HEK293 (cell line): ENCODE measurements around the gene CTDNEP1.
A peak's percentile ranks its signal among the peaks of the same experiment; 100 is the strongest.

Source experiments
- BCL11B ChIP-seq: fragments of 450-650 bp; formaldehyde crosslinking; IDR thresholded peaks from 2 replicates; pipeline ENCODE4 v1.5.1; 2016; ENCODE audit warnings: low read depth, missing biosample characterization, missing genetic modification characterization
- CTCF ChIP-seq: fragments of 450-650 bp; formaldehyde crosslinking; IDR thresholded peaks from 2 replicates; pipeline ENCODE4 v1.5.1; 2016; ENCODE audit warnings: missing biosample characterization, missing genetic modification characterization
- GLI2 ChIP-seq: fragments of 450-650 bp; formaldehyde crosslinking; IDR thresholded peaks from 2 replicates; pipeline ENCODE4; 2017; ENCODE audit warnings: missing biosample characterization, missing genetic modification characterization, low read depth, borderline replicate concordance
- GLIS1 ChIP-seq: fragments of 450-650 bp; formaldehyde crosslinking; IDR thresholded peaks from 2 replicates; pipeline ENCODE4 v1.5.1; 2016; ENCODE audit warnings: missing biosample characterization, missing genetic modification characterization
- MYNN ChIP-seq: fragments of 450-650 bp; formaldehyde crosslinking; IDR thresholded peaks from 2 replicates; pipeline ENCODE4 v1.5.1; 2016; ENCODE audit warnings: missing biosample characterization, missing genetic modification characterization, borderline replicate concordance
- REST ChIP-seq: fragments of 450-650 bp; formaldehyde crosslinking; IDR thresholded peaks from 2 replicates; pipeline ENCODE4 v1.5.1; 2016; ENCODE audit warnings: missing biosample characterization, missing genetic modification characterization
- TSHZ1 ChIP-seq: fragments of 450-650 bp; formaldehyde crosslinking; IDR thresholded peaks from 2 replicates; pipeline ENCODE4 v1.5.1; 2016; ENCODE audit warnings: missing biosample characterization, missing genetic modification characterization, borderline replicate concordance
- ZBTB10 ChIP-seq: fragments of 450-650 bp; formaldehyde crosslinking; IDR thresholded peaks from 2 replicates; pipeline ENCODE4 v1.5.1; 2016; ENCODE audit warnings: missing biosample characterization, missing genetic modification characterization
- ZBTB21 ChIP-seq: fragments of 450-650 bp; formaldehyde crosslinking; IDR thresholded peaks from 2 replicates; pipeline ENCODE4 v1.5.1; 2017; ENCODE audit warnings: missing biosample characterization, missing genetic modification characterization
- ZFP37 ChIP-seq: fragments of 450-650 bp; formaldehyde crosslinking; IDR thresholded peaks from 2 replicates; pipeline ENCODE4 v1.5.1; 2016; ENCODE audit warnings: missing biosample characterization, missing genetic modification characterization
- ZNF112 ChIP-seq: fragments of 450-650 bp; formaldehyde crosslinking; IDR thresholded peaks from 2 replicates; pipeline ENCODE4 v1.5.0; 2017; ENCODE audit warnings: missing biosample characterization, missing genetic modification characterization
- ZNF121 ChIP-seq: fragments of 450-650 bp; formaldehyde crosslinking; IDR thresholded peaks from 2 replicates; pipeline ENCODE4 v1.5.1; 2016; ENCODE audit warnings: missing biosample characterization, missing genetic modification characterization
- ZNF274 ChIP-seq, 2 experiments: fragments of 200-500 bp in 1 of 2; fragments of 450-650 bp in 1 of 2; sonication (Bioruptor generic) in 1 of 2; formaldehyde crosslinking in 1 of 2; IDR thresholded peaks; 2 replicates each; pipeline versions ENCODE4 v1.5.1 to v1.6.1; 2014 to 2016; ENCODE audit warnings: borderline replicate concordance in 1 of 2, inconsistent platforms in 1 of 2, low read length in 1 of 2, missing biosample characterization in 1 of 2, missing genetic modification characterization in 1 of 2
- ZNF366 ChIP-seq: fragments of 450-650 bp; formaldehyde crosslinking; conservative IDR thresholded peaks from 2 replicates; pipeline ENCODE4 v1.5.1; 2016; ENCODE audit warnings: missing biosample characterization, missing genetic modification characterization
- ZNF404 ChIP-seq: fragments of 450-650 bp; formaldehyde crosslinking; IDR thresholded peaks from 2 replicates; pipeline ENCODE4 v1.5.1; 2017; ENCODE audit warnings: missing biosample characterization, missing genetic modification characterization
- ZNF473 ChIP-seq: fragments of 450-650 bp; formaldehyde crosslinking; IDR thresholded peaks from 2 replicates; pipeline ENCODE4 v1.5.1; 2017; ENCODE audit warnings: missing biosample characterization, missing genetic modification characterization
- ZNF488 ChIP-seq: fragments of 450-650 bp; formaldehyde crosslinking; IDR thresholded peaks from 2 replicates; pipeline ENCODE4 v1.5.1; 2016; ENCODE audit warnings: missing biosample characterization, missing genetic modification characterization
- ZNF510 ChIP-seq: fragments of 450-650 bp; formaldehyde crosslinking; IDR thresholded peaks from 2 replicates; pipeline ENCODE4 v1.5.1; 2018; ENCODE audit warnings: mild to moderate bottlenecking, missing genetic modification characterization, missing biosample characterization; ENCODE audit not compliant: insufficient replicate concordance
- ZNF555 ChIP-seq: fragments of 450-650 bp; formaldehyde crosslinking; conservative IDR thresholded peaks from 2 replicates; pipeline ENCODE4 v1.5.1; 2017; ENCODE audit warnings: missing biosample characterization, mild to moderate bottlenecking, missing genetic modification characterization, inconsistent platforms
- ZNF585B ChIP-seq: fragments of 450-650 bp; formaldehyde crosslinking; IDR thresholded peaks from 2 replicates; pipeline ENCODE4 v1.5.1; 2016; ENCODE audit warnings: missing biosample characterization, missing genetic modification characterization
- ZNF670 ChIP-seq: fragments of 450-650 bp; formaldehyde crosslinking; IDR thresholded peaks from 2 replicates; pipeline ENCODE4 v1.5.1; 2016; ENCODE audit warnings: missing biosample characterization, missing genetic modification characterization, low read depth
- ZNF701 ChIP-seq: fragments of 450-650 bp; formaldehyde crosslinking; IDR thresholded peaks from 2 replicates; pipeline ENCODE4 v1.5.1; 2016; ENCODE audit warnings: missing biosample characterization, missing genetic modification characterization
- ZNF707 ChIP-seq: fragments of 450-650 bp; formaldehyde crosslinking; IDR thresholded peaks from 2 replicates; pipeline ENCODE4 v1.5.1; 2016; ENCODE audit warnings: missing biosample characterization, missing genetic modification characterization
- ZNF76 ChIP-seq: fragments of 450-650 bp; formaldehyde crosslinking; IDR thresholded peaks from 2 replicates; pipeline ENCODE4; 2016; ENCODE audit warnings: low read depth, missing biosample characterization, missing genetic modification characterization, borderline replicate concordance
- ZNF791 ChIP-seq: fragments of 450-650 bp; formaldehyde crosslinking; IDR thresholded peaks from 2 replicates; pipeline ENCODE4 v1.5.1; 2016; ENCODE audit warnings: missing biosample characterization, missing genetic modification characterization
- ZNF843 ChIP-seq: fragments of 450-650 bp; formaldehyde crosslinking; IDR thresholded peaks from 2 replicates; pipeline ENCODE4 v1.5.1; 2016; ENCODE audit warnings: missing biosample characterization, missing genetic modification characterization

CTDNEP1 gene

GRCh38 chr17:7242717-7243452 lies 8.6 kb downstream of the CTDNEP1 start (continued):
- TF ChIP-seq ZNF488 (tag by site-specific recombination) (peak; percentile 62; the same call in 1 of the 2 replicates), ZNF404 (tag by site-specific recombination) (no peak), ZBTB10 (tag by site-specific recombination) (peak; percentile 88), ZNF670 (tag by site-specific recombination) (no peak), ZNF585B (tag by site-specific recombination) (no peak), REST (tag by site-specific recombination) (peak; percentile 50; the same call in 1 of the 2 replicates), ZNF701 (tag by site-specific recombination) (no peak), ZNF366 (peak; percentile 74), ZNF555 (no peak), GLIS1 (tag by site-specific recombination) (peak; percentile 84), ZFP37 (tag by site-specific recombination) (peak; percentile 85; the same call in 1 of the 2 replicates), CTCF (tag by site-specific recombination) (peak; percentile 78), BCL11B (tag by site-specific recombination) (0 out of 2 replicates have a peak, but pooled peaks have one; percentile 17), ZNF473 (tag by site-specific recombination) (no peak), ZNF76 (peak; percentile 83), ZNF843 (peak; percentile 87), TSHZ1 (peak; percentile 95), ZNF791 (tag by site-specific recombination) (no peak; the same call in 1 of the 2 replicates), ZNF510 (no peak), ZNF707 (tag by site-specific recombination) (no peak), GLI2 (tag by site-specific recombination) (peak; percentile 43; the same call in 1 of the 2 replicates), ZNF112 (no peak), ZNF121 (tag by site-specific recombination) (no peak; the same call in 1 of the 2 replicates), ZBTB21 (tag by site-specific recombination) (peak; percentile 86), MYNN (tag by site-specific recombination) (no peak), ZNF274 (IDR thresholded peaks at IDR 0.05; ENCODE audit: low read length) (no peak), ZNF274 (tag by site-specific recombination; IDR thresholded peaks at IDR 0.05; ENCODE audit: borderline replicate concordance) (no peak)
